K562 (cell line): ENCODE data around the gene ARID3A. TPM values are rescaled to one million over a fixed set of nuclear protein-coding genes. Genes with fewer than 3 reads are reported as not detected.

ENCODE experiments used
- BRF2 ChIP-seq: IDR thresholded peaks from 3 replicates; pipeline ENCODE4 v1.6.1; 2011; ENCODE audit warnings: borderline replicate concordance, mild to moderate bottlenecking; ENCODE audit not compliant: insufficient read length, insufficient read depth
- E2F1 ChIP-seq: sonication (generic); formaldehyde crosslinking; IDR thresholded peaks from 2 replicates; pipeline ENCODE4 v1.8.1; 2023; ENCODE audit warnings: mild to moderate bottlenecking, missing genetic modification reagents, moderate library complexity
- FOS ChIP-seq: IDR thresholded peaks from 3 replicates; pipeline ENCODE4 v1.6.1; 2011; ENCODE audit not compliant: insufficient read length; ENCODE audit errors: extremely low read depth
- HBP1 ChIP-seq: fragments of 450-650 bp; formaldehyde crosslinking; IDR thresholded peaks from 2 replicates; pipeline ENCODE4 v1.4.0; 2022; ENCODE audit warnings: missing genetic modification characterization
- HMG20A ChIP-seq: fragments of 450-650 bp; formaldehyde crosslinking; conservative IDR thresholded peaks from 2 replicates; pipeline ENCODE4 v1.4.0; 2020; ENCODE audit warnings: mild to moderate bottlenecking, mixed read lengths
- HNRNPLL ChIP-seq: fragments of 200-400 bp; formaldehyde crosslinking; IDR thresholded peaks from 2 replicates; pipeline ENCODE4 v1.6.1; 2017; ENCODE audit warnings: low read length, low read depth, mild to moderate bottlenecking; ENCODE audit not compliant: poor library complexity, severe bottlenecking
- MITF ChIP-seq: IDR thresholded peaks from 2 replicates; pipeline ENCODE4 v1.6.1; 2014; ENCODE audit warnings: antibody characterized with exemption
- MYC ChIP-seq, 2 experiments: fragments of 250-450 bp in 1 of 2; sonication (Bioruptor Pico) in 1 of 2; IDR thresholded peaks; 2 replicates each; pipeline versions ENCODE4 v1.5.1 to v1.6.1; 2012 to 2021; ENCODE audit warnings: low read depth in 2 of 2, borderline replicate concordance in 1 of 2, improper control_type of control experiment in 1 of 2, low read length in 1 of 2, mild to moderate bottlenecking in 1 of 2, moderate library complexity in 1 of 2
- NONO ChIP-seq, 2 experiments: fragments of 200-400 bp in 1 of 2; fragments of 450-650 bp in 1 of 2; formaldehyde crosslinking in 1 of 2; IDR thresholded peaks; 2 replicates each; pipeline ENCODE4 v1.6.1; 2017; ENCODE audit warnings: low read depth in 2 of 2, mild to moderate bottlenecking in 2 of 2, moderate library complexity in 2 of 2, low read length in 1 of 2
- RREB1 ChIP-seq: fragments of 250-450 bp; sonication (Bioruptor Pico); IDR thresholded peaks from 2 replicates; pipeline ENCODE4 v1.4.0; 2020
- ZNF324 ChIP-seq: fragments of 250-450 bp; sonication (Bioruptor Pico); IDR thresholded peaks from 2 replicates; pipeline ENCODE4 v1.4.0; 2020; ENCODE audit warnings: mild to moderate bottlenecking
- ZNF57 ChIP-seq: fragments of 450-650 bp; formaldehyde crosslinking; IDR thresholded peaks from 2 replicates; pipeline ENCODE4 v1.4.0; 2020; ENCODE audit warnings: mild to moderate bottlenecking, moderate library complexity
- polyA plus RNA-seq, 8 experiments: library from polyadenylated mRNA; depleted of rRNA in 4 of 8; stranded (reverse) in 5 of 8; unstranded in 3 of 8; fragments of >200 nt; fragmentation: Nextera tagmentation in 2 of 8; fragmentation: Illumina TruSeq in 1 of 8; extraction: Ambion mirVana in 2 of 8; extraction: Trizol in 1 of 8; gene quantifications; 2 replicates each; pipeline versions ENCODE4 v1.2.1 to v1.2.3, GENCODE V29; 2011 to 2014; ENCODE audit warnings: inconsistent platforms in 1 of 8, missing spikeins in 1 of 8
- total RNA-seq, 7 experiments: library from RNA; depleted of rRNA in 6 of 7; stranded (reverse); fragments of >200 nt in 6 of 7; fragmentation: Illumina TruSeq in 2 of 7; extraction: Trizol in 2 of 7; gene quantifications; 2 replicates each; pipeline versions ENCODE4 v1.2.1 to v1.2.3, GENCODE V29; 2011 to 2021; ENCODE audit warnings: low replicate concordance in 1 of 7

Gene ARID3A
- total and polyA plus RNA-seq, 9 of the 15 experiments (the other 6 are each of a cell fraction or from before 2014, with no cell fraction given), result 1.4 to 118 (median 31.2) TPM

- TF ChIP-seq RREB1 (CRISPR knock-in tag) (no peak), NONO (IDR thresholded peaks at IDR 0.05; ENCODE audit: low read depth in 2 of 2, low read length in 1 of 2) (0 out of 4 replicates have a peak, but pooled peaks of 1 of the 2 experiments have one; percentile 5), HMG20A (CRISPR knock-in tag) (no peak), E2F1 (CRISPR knock-in tag) (no peak), HNRNPLL (no peak), MITF (no peak), MYC (IDR thresholded peaks at IDR 0.05; ENCODE audit: low read depth, low read length) (peak; percentile 74), MYC (CRISPR knock-in tag; IDR thresholded peaks at IDR 0.05; ENCODE audit: borderline replicate concordance, low read depth) (peak; percentile 69; the same call in 1 of the 2 replicates), HBP1 (no peak), BRF2 (no peak), ZNF324 (CRISPR knock-in tag) (no peak), FOS (no peak), ZNF57 (no peak)
Observed at GRCh38 chr19:911197-912033, 14.4 kb upstream of the ARID3A start (continued).
